ENCODE results near the gene FNDC11.

FNDC11 gene

DNA sequence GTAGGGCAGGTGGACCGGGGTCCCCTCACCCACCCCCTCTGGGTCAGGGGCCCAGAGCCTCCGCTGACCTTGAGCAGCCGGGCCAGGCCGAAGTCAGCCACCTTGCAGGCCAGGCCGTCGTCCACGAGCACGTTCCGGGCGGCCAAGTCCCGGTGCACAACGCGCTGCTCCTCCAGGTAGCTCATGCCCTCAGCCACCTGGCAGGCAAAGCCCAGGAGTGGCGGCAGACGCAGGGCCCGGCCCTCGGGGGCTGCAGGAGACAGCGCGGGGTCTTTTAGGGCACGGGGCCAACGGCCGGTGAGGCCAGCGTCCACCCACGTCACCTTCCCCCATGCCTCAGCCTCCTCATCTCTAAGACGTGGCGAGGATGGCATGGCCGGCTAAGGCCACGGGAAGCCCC lies 12.6 kb upstream of the FNDC11 start:
- no peak for DNase-seq

DNA sequence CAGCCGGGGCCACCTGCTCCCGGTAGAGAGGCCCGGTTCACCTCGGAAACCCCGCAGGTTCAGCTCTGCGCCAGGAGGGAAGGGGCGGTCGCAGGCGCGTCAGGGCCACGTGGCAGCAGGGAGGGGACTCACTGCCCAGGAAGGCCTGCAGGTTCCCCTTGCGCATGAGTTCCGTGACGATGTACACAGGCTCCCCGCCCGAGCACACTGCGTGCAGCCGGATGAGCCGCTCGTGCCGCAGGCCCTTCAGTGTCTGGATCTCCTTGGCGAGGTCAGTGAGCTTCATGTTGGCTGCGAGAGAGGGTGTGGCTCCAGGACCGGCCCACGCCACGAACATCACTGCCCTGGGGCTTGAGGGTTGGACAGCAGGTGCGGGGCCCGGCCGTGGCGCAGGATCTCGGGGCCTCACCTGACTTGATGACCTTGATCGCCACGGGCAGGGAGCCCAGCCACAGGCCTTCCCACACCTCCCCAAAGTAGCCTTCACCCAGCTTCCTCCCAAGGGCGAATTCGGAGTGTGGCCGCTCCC lies 11.9 kb upstream of the FNDC11 start:
- DNase-seq = no peak

DNA sequence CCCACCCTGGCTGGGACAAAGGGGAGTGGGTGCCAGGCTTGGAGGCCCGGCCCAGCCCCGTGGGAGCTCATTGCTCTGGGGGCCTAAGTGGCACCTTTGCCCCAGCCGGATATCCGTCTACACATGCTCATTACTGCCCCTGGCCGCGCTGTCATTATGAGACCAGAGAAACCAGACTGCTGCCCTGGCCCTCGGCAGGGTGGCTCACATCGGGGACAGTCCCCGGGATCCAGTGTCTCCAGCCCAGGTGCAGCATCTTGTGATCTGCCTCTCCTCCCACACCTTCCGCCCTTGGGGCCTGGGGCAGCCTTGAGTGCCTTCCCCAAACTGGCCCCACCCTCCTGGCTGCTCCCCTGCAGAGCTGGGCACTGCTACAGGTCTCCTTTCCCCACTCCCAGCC lies 11.3 kb upstream of the FNDC11 start:
- DNase-seq = no peak

DNA sequence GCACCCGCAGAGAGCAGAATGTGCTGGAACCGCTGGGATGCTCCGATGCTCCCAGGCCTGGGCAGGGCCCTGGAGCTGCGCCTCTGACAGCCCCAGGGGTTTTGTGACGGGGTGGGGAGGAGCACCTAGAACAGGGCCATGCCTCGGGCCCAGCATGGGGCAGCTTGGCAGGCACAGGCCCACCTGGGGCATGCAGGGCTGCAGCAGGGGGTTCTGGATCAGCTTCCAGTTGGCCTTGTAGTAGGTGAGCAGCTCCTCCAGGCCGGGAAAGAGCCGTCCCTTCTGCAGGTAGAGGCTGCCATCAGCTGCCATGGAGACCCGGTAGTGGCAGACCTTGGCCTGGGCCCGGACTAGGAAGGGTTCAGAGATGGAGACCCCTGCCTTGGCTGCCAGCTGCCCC lies 10.8 kb upstream of the FNDC11 start:
- DNase-seq = no peak

DNA sequence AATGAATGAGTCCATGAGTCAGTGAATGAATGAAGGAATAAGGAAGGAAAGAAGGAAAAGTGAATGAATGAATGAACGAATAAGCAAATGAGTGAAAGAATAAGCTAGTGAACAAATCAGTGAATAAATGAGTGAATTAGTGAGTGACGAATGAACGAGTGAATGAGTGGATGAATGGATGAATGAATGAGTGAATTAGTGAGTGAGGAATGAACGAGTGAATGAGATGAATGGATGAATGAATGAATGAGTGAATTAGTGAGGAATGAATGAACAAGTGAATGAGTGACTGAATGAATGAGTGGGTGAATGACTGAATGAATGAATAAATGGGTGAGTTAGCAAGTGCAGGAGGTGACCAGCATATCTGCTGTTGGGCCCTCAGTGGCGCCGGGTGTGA lies 10.2 kb upstream of the FNDC11 start:
- DNase-seq = no peak

DNA sequence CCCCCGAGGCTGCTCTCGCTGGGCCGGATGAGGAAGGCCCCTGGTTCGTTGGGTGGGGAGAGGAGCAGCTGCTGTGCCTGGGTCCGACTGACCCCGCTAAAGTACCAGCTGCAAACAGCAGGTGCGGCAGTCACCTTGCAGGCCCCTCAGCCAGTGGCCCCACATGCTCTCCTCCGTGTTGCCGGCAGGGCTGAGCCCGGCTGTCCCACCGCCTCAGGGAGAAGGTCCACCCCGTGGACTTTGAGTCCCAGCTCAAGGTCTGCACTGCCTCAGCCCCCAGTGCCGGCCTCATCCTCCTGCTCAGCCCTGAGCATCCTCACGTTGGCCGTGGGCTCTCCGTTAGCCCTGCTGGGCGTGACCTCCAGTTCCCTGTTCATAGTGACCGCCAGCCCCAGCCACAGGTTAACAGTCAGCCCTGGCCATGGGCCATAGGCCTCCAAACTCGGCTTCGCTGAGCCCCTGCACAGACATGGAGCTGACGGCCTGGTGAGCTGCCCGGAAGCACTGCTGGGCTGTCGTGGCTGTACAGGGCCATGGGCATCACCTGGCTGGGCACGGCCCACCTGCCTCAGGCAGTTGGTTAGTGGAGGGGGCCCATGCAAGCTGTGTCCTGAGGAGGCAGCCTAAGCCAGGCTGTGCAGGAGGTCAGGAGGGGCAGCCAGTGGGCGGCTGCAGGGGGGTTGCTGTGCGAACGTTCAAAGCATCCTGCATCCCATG lies 9.6 kb upstream of the FNDC11 start:
- DNase-seq = no peak

DNA sequence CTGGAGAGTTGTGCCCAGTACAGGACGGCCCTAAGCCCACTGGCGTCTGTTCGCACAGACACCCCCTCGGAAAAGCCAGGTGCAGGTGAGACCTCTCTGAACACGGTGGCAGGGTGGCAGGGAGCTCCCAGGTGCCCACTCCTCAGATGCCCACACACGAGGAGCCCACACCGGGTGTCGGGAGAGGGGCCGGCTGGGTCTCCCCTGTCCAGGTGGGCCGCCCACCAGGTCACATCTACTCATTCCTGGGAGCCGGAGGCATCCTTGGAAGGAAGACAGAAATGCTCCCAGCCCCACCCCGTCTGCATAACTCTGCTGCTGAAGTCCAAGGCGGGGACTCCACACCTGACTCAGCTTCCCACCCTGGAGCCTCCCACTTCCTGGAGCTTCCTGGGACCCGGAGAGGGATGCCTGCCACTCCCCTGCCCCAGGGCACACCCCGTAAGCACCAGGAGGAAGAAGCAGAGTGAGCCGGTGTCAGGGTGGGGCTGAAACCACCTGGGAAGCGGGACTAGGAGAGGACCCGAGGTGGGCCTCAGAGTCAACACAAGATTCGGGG lies 8.9 kb upstream of the FNDC11 start:
- no peak for DNase-seq

DNA sequence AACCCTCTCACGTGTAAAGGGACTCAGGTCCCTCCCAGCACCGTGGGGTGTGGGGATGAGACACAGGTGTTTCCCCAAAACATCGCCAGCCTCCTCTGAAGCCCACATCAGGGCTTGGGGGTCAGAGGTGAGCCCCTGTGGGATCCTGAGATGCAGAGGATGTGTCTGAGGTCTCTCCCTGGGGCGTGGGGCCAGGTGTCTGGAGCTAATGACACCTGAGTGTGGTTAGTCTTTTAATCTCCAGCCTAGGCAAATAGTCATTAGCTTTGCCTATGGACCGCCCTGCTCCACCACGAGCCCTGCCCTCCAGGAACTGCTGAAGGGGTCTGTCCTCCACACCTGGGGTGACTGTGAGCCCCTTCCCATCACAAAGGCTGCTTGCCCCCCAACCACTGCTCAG lies 8.1 kb upstream of the FNDC11 start:
- DNase-seq = no peak

DNA sequence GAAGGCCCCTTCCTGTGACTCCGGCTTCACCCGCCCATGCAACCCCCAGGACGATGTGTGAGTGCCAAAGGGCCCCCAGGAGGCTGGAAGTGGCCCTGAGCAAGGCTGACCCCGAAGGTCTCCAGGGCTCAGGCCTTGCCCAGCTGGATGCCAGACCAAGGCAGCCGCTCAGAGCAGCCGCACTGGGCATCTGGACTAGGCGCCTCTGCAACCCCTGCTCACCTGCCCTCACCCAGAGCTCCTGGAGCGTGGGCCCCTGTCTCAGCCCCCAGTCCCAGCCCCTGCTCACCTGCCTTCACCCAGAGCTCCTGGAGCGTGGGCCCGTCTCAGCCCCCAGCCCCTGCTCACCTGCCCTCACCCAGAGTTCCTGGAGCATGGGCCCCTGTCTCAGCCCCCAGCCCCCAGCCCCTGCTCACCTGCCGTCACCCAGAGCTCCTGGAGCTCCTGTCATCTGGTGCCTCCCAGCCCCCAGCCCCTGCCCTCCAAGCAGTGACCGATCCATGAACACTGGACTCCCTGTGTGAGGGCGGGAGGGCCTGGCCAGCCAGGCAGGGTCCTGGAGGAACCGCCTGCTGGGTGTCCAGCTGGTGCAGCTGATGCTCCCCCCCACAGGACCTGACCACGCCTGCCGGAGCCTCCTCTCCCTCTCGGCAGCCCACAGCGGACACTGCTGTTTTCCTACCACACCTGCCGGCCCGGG lies 7.6 kb upstream of the FNDC11 start:
- no peak for DNase-seq

DNA sequence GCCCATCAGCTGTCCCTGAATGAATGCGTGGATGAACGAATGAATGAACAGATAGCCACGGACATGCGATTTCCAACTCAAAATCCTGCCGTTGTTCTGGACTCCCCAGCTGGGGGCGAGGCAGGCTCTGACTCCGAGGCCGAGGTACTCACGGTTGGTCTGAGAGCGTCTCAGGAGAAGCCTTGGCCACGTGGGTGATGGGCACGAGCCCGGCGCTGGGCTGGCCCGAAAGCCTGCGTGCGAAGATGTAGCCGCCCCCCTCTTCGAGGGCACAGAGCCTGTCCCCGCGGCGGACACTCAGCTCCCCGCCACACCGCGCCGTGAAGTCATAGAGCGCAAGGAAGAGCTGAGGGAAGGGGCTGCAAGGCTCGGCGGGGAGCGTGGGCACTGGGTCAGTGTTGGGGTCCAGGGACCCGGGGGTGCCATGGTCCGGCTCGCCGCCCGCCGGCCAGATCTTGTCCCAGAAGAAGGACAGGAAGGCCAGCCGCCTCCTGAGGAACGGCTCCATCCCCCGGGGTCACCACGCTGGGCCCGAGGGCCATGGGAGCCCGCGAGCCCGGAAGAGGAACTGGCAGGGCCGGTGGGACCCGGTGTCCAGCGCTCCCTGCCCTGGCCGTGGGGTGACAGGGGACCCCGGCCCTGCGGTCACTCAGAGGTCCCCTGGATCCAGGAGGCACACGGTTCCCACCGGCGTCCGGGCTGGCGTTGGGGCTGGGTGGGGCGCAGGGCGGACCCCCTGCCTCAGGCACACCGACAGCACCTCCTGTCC lies 6.8 kb upstream of the FNDC11 start:
- no peak for DNase-seq

DNA sequence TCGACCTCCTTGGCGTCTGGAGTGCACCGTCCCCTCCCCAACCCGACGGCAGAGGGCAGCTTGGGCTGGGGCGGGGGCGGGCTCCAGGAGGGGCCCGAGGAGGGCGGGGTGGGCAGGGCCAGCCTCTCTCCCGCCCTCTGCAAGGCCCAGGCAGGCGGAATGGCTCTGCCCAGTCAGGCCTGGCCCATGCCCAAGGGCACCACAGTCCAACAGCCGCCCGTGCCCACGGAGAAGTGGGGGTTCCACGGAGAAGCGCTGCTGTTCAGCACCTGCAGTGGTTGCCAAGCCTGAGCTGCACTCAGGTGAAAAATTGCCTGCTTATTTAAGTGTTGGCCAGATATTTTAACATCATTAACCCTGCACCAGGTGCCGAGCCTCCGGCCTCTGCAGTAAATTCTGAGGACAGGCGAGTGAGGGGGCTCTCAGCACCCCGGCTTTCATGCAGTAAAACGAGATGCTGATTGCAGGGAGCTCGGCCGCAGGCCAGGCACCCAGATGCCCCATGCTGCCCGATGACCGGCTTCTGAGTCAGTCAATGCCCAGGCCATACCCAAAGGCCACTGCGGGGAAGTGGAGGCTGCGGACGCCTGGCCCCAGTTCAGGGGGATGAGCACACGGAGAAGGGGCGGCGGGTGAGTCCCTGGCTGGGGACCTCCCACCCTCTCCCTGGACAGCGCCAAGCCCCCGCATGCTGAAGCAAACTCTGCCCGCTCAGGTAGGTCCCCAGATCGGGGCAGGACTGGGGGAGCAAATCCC lies 6.1 kb upstream of the FNDC11 start, which contains the start of gene SRMS:
TSS of gene SRMS (minus strand) at position 25 of the 756 bp plus-strand sequence. CDS start 286 bp downstream, outside the sequence.
- DNase-seq = no peak

DNA sequence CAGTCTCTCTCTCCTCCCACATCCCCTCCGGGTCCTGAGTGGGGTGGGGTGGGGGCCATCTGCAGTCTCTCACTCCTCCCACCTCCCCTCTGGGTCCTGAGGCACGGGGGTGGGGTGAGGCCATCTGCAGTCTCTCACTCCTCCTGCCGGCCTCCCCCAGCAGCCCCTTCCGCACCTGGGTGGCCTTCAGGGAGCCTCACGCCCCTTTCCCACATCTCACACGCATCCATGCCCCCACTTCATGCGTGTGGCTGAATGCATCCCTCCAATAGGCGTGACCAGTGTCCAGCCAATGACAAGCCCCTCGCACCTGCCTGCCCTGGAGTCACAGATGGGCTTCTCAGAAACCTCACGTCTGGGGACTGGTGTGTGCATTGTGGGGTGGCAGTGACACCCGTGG lies 5.4 kb upstream of the FNDC11 start:
- no peak for DNase-seq

DNA sequence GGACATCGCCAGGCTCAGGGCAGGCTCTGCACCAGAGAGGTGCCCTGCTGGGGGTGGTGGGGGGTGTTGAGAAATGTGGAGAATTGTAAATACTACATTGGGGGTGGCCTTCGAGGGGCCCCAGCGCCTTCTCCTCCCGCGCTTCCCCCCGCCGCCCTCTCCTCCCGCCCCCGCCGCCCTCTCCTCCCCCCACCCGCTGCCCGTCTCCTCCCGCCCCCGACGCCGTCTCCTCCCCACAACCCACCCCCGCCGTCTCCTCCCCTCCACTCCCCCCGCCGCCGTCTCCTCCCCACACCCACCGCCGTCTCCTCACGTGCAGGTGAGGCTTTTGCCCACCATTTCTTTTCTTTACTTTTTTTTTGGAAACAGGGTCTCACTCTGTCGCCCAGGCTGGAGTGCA lies 4.9 kb upstream of the FNDC11 start:
- no peak for DNase-seq

DNA sequence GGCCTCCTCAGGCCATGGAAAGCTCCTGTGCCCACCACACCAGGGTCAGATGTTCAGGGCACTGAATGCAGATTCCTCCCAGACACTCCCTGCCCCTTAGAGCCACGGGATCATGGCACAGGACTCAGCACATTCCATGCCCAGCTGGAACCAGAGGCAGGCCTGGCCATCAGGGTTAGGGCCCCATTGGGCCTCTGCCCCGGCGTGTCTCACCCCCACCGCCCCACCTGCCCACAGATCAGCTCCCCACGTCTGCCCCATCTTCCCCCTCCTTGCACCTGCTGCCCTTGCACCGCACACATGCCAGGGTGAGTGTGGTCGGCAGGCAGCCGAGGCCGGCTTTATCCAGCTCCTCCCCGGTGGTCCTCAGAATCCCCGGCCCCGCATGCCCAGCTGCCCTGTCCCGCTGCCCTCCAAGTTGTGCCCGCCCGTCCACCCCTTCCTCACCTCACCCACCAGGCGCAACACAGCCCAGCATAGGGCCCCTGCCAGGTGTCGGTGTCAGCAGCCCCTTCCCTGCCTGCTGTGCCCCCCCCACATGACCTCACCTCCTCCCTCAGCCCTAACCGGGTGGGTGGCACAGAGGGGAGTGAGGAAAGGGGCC lies 4.2 kb upstream of the FNDC11 start:
- no peak for DNase-seq

DNA sequence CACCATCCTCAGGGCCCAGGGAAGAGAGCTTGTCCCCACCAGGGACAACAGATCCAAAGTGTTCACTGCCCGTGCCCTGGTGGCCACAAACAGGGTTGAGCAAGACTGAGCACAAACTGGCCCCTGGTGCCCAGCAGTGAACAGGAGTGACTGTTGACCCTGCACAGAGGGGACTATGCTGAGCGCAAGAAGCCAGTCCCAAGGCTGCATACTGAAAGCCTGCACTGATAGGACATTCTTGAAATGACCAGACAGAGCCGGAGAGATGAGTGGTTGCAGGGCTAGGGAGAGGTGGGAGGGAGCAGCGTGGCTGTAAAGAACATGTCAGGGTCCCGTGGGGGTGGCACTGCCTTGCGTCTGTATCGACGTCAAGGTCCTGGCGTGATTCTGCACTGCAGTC lies 2.9 kb upstream of the FNDC11 start:
- no peak for DNase-seq

DNA sequence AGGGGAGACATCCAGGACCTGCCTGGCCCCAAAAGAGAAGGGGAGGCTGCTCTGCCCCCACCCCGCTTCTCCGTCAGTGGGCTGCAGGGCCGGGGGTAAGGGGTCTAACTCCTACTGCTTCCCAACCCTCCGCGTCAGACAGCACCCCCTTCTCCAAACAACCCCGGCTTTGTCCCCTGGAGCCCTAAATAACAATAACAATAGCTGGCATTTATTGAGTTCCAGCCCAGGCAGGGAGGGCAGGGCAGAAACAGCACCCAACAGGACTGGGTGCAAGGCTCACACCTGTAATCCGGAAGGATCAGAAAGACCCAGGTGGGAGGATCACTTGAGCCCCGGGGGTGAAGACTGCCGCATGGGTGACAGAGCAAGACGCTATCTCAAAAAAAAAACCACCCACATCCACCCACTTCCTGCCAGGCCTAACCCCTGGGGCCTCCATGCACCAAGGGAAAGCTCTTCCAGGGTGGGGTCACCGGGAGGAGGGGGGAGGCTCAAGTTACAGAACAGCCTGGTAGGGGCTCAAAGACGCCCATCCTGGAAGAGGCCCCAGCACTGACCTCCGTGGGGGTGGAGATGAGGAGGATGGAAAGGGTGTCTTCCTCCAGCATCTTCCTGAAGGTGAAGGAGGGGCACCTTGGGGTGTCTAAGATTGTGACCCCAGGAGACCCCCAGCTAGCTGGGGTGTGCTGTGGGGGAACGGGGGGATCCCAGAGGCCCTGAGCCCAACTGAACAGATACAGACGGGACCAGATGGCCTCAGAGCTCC lies 1.3 kb upstream of the FNDC11 start:
- peak; percentile 55 for DNase-seq

DNA sequence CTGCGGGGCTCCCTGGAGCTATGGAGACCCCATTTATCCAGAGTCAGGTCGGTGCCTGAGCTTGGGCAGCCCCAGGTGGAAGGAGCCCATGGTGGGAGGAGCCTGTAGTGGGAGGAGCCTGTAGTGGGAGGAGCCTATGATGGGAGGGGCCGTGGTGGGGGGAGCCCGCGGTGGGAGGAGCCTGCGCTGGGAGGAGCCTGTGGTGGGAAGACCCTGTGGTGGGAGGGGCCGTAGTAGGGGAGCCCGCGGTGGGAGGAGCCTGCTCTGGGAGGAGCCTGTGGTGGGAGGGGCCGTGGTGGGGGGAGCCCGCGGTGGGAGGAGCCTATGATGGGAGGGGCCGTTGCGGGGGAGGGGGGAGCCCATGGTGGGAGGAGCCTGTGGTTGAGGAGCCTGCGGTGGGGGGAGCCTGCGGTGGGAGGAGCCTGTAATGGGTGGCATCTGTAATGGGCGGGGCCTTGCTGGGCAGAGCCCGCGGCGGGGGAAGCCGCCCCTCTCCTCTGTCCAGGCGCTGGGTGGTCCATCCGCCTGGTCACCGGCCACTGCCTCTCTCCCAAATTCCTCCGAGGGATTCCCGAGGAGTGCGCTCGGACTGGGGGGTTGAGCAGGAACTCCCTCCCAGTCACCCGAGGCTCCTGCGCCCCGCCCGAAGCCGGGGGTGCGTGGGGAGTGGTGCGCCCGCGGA lies 567 bp upstream of the FNDC11 start:
- DNase-seq = peak; percentile 85

DNA sequence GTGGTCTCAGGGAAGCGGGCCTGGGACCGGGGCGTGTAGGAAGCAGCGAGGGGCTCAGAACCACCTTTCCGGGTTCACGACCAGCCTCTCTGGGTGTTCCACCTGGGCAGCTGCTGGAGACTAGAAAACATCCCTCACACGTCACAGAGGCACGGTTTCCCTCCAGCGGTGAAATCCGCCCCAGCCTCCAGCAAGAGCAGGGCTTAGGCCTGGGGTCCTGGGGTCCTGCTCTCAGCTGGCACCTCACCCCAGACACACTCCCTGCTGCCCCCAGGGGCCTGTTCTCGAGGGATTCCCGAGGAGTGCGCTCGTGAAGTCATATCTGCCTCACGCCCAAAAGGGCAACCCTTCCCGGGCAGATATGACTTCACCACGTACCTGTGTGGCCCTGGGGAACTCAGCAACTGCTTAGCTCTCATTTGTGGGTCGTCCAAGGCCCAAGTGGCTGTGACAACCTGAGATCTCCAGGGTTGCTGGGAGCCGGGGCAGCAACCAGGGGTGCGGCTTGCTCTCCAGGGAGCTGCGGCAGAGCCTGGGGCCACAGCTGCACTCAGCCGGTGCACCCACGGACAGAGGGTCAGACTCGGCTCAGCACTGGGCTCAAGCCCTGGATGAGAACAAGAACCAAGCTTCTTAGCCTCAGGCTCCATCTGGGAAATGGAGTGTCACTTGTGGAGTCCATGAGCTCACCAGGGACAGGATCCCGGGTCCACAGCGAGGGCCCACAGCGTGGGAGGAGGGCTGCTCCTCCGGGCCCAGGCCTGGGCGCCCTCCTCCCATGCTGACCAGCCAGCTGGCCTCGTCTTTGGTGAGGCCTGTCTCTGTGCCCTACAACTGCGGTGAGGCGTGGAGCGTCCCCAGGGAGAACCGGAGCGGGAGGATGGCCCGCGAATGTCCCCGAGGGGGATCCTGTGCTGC lies 661 bp downstream of the FNDC11 start:
- no peak for DNase-seq

DNA sequence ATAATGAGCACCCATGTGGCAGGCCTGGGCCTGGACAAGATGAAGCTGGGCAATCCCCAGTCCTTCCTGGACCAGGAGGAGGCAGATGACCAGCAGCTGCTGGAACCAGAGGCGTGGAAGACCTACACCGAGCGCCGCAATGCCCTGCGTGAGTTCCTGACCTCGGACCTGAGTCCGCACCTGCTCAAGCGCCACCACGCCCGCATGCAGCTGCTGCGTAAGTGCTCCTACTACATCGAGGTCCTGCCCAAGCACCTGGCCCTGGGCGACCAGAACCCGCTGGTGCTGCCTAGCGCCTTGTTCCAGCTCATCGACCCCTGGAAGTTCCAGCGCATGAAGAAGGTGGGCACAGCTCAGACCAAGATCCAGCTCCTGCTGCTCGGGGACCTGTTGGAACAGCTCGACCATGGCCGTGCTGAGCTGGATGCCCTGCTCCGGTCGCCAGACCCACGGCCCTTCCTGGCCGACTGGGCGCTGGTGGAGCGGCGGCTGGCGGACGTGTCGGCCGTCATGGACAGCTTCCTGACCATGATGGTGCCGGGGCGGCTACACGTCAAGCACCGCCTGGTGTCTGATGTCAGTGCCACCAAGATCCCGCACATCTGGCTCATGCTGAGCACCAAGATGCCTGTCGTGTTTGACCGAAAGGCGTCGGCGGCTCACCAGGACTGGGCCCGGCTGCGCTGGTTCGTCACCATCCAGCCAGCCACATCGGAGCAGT lies 1.9 kb downstream of the FNDC11 start:
- DNase-seq = no peak

All from activated gamma-delta T cell treated with Interleukin-2 at 50 U/mL for 16 hours (primary cell).